Panc1 (cell line): ENCODE measurements around the gene ORM2.

Source experiments
- POLR2AphosphoS5 ChIP-seq: IDR thresholded peaks from 2 replicates; pipeline ENCODE4 v1.6.1; 2012; ENCODE audit warnings: mild to moderate bottlenecking, low read depth, low read length, moderate library complexity
- SIN3A ChIP-seq: IDR thresholded peaks from 2 replicates; pipeline ENCODE4 v1.6.1; 2012; ENCODE audit warnings: low read depth, mild to moderate bottlenecking, low read length, moderate library complexity, borderline replicate concordance; ENCODE audit not compliant: insufficient read depth
- TF ChIP-seq, protein P1 (sequence below): fragments of 450-650 bp; IDR thresholded peaks from 2 replicates; pipeline ENCODE4 v1.5.1; 2017; ENCODE audit warnings: mild to moderate bottlenecking
- TF ChIP-seq, protein P2 (sequence below), 2 experiments: IDR thresholded peaks; 2 replicates each; pipeline ENCODE4 v1.6.1; 2011 to 2012; ENCODE audit warnings: low read depth in 2 of 2, control low read depth in 1 of 2, low read length in 1 of 2, mild to moderate bottlenecking in 1 of 2, moderate library complexity in 1 of 2; ENCODE audit not compliant: insufficient read depth in 1 of 2

DNA sequence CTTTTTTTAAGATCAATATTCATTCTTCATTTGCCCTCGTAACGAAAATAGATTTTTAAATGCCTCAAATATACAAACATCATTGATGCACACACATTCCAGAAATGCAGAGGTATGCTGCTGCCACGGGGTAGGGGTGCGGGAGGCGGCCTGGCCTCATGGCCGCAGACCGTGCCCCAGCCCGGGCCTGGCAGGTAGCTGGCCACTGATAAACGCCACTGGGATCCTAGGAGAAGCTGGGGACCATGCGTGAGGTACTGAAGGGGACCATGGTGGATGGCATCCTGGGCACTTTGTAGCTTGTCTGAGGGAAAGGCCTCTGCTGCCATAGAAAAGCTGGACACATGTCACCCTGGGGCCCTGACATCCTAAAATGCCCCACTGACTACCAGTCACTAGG is 6.5 kb downstream of the ORM2 start:
- TF ChIP-seq, protein P1, sequence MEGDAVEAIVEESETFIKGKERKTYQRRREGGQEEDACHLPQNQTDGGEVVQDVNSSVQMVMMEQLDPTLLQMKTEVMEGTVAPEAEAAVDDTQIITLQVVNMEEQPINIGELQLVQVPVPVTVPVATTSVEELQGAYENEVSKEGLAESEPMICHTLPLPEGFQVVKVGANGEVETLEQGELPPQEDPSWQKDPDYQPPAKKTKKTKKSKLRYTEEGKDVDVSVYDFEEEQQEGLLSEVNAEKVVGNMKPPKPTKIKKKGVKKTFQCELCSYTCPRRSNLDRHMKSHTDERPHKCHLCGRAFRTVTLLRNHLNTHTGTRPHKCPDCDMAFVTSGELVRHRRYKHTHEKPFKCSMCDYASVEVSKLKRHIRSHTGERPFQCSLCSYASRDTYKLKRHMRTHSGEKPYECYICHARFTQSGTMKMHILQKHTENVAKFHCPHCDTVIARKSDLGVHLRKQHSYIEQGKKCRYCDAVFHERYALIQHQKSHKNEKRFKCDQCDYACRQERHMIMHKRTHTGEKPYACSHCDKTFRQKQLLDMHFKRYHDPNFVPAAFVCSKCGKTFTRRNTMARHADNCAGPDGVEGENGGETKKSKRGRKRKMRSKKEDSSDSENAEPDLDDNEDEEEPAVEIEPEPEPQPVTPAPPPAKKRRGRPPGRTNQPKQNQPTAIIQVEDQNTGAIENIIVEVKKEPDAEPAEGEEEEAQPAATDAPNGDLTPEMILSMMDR, result no peak
- TF ChIP-seq POLR2AphosphoS5 (no peak), SIN3A (no peak)
- TF ChIP-seq, protein P2, sequence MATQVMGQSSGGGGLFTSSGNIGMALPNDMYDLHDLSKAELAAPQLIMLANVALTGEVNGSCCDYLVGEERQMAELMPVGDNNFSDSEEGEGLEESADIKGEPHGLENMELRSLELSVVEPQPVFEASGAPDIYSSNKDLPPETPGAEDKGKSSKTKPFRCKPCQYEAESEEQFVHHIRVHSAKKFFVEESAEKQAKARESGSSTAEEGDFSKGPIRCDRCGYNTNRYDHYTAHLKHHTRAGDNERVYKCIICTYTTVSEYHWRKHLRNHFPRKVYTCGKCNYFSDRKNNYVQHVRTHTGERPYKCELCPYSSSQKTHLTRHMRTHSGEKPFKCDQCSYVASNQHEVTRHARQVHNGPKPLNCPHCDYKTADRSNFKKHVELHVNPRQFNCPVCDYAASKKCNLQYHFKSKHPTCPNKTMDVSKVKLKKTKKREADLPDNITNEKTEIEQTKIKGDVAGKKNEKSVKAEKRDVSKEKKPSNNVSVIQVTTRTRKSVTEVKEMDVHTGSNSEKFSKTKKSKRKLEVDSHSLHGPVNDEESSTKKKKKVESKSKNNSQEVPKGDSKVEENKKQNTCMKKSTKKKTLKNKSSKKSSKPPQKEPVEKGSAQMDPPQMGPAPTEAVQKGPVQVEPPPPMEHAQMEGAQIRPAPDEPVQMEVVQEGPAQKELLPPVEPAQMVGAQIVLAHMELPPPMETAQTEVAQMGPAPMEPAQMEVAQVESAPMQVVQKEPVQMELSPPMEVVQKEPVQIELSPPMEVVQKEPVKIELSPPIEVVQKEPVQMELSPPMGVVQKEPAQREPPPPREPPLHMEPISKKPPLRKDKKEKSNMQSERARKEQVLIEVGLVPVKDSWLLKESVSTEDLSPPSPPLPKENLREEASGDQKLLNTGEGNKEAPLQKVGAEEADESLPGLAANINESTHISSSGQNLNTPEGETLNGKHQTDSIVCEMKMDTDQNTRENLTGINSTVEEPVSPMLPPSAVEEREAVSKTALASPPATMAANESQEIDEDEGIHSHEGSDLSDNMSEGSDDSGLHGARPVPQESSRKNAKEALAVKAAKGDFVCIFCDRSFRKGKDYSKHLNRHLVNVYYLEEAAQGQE (IDR thresholded peaks at IDR 0.05; ENCODE audit: insufficient read depth in 1 of 2, low read depth in 2 of 2, low read length in 1 of 2), result no peak
